ENCODE data around the gene SEMA3F.
A peak's percentile ranks its signal among the peaks of the same experiment; 100 is the strongest.
"Not testable (repeated sequence)": the region's sequence is repeated elsewhere in the genome, so short reads cannot be mapped to it uniquely, and the experiment has no call there.

SEMA3F gene

GRCh38 chr3:50195501-50196252 is 40.6 kb downstream of the SEMA3F start:
- DNase-seq, result no peak

- no peak for DNase-seq
These were observed 41.2 kb downstream of the SEMA3F start for GRCh38 chr3:50196253-50196801.

GRCh38 chr3:50201573-50202315 is 46.6 kb downstream of the SEMA3F start:
- no peak for DNase-seq

GRCh38 chr3:50202353-50203112 is 47.4 kb downstream of the SEMA3F start:
- DNase-seq, result no peak

GRCh38 chr3:50203113-50203808 is 48.1 kb downstream of the SEMA3F start:
- no peak for DNase-seq

- DNase-seq, result no peak
These were observed 49.0 kb downstream of the SEMA3F start for GRCh38 chr3:50203809-50204803.

- DNase-seq, result no peak
These were observed 49.8 kb downstream of the SEMA3F start, which contains the start of gene SLC38A3 for GRCh38 chr3:50204804-50205412. Gene SLC38A3 (plus strand): TSS chr3:50205271. CDS start chr3:50214200, 8,929 bp downstream.

- DNase-seq, result no peak
These were observed 50.5 kb downstream of the SEMA3F start for GRCh38 chr3:50205413-50206276.

- DNase-seq, result no peak
These were observed 52.4 kb downstream of the SEMA3F start for GRCh38 chr3:50207359-50208042.

- DNase-seq, result no peak
These were observed 53.7 kb downstream of the SEMA3F start for GRCh38 chr3:50208677-50209344.

GRCh38 chr3:50210176-50210509 is 55.0 kb downstream of the SEMA3F start:
- DNase-seq, result no peak

- peak; percentile 34 for DNase-seq
These were observed 55.6 kb downstream of the SEMA3F start for GRCh38 chr3:50210510-50211367.

GRCh38 chr3:50211368-50211717 is 56.2 kb downstream of the SEMA3F start:
- DNase-seq, result not testable (repeated sequence)

- DNase-seq, result no peak
These were observed 56.8 kb downstream of the SEMA3F start for GRCh38 chr3:50211930-50212329.

- DNase-seq, result no peak
These were observed 57.4 kb downstream of the SEMA3F start for GRCh38 chr3:50212502-50212901.

GRCh38 chr3:50212971-50213370 is 57.8 kb downstream of the SEMA3F start:
- DNase-seq, result no peak

GRCh38 chr3:50213373-50213772 is 58.2 kb downstream of the SEMA3F start:
- no peak for DNase-seq

- DNase-seq, result no peak
These were observed 59.7 kb downstream of the SEMA3F start for GRCh38 chr3:50214824-50215223.

Data from NCI-H2107 (cell line).